M059J (cell line): ENCODE results near the gene ZBTB21. TPM values are rescaled to one million over a fixed set of nuclear protein-coding genes. Genes with fewer than 3 reads are reported as not detected.

Source experiments
- DNase-seq: peaks from one replicate; pipeline ENCODE4 v3.0.0-alpha.2; 2012; ENCODE audit warnings: low read depth
- total RNA-seq: library from RNA; depleted of rRNA; stranded (reverse); fragments of >200 nt; shearing (Covaris generic); gene quantifications from 2 replicates; pipeline ENCODE4 v1.2.3, GENCODE V29; 2014

ZBTB21 gene
- total RNA-seq, 1 experiment from 2014 or later = 18.4 TPM

- DNase-seq = peak; percentile 100
Observed at GRCh38 chr21:42040411-42041180, 30.4 kb upstream of the ZBTB21 start.

- peak; percentile 73 for DNase-seq
Observed at GRCh38 chr21:42039911-42040351, 29.8 kb upstream of the ZBTB21 start.

GRCh38 chr21:42039470-42039901, 29.3 kb upstream of the ZBTB21 start:
- peak; percentile 76 for DNase-seq

GRCh38 chr21:42038826-42039425, 28.8 kb upstream of the ZBTB21 start:
- DNase-seq = peak; percentile 66

- DNase-seq = no peak
Observed at GRCh38 chr21:42038393-42038792, 28.2 kb upstream of the ZBTB21 start.

- no peak for DNase-seq
Observed at GRCh38 chr21:42037943-42038342, 27.8 kb upstream of the ZBTB21 start.

GRCh38 chr21:42037516-42037915, 27.4 kb upstream of the ZBTB21 start:
- DNase-seq = no peak

GRCh38 chr21:42036313-42036712, 26.2 kb upstream of the ZBTB21 start:
- DNase-seq = peak; percentile 25

- no peak for DNase-seq
Observed at GRCh38 chr21:42032968-42033367, 22.8 kb upstream of the ZBTB21 start.

GRCh38 chr21:42032266-42032665, 22.1 kb upstream of the ZBTB21 start:
- DNase-seq = no peak

GRCh38 chr21:42031816-42032215, 21.7 kb upstream of the ZBTB21 start:
- DNase-seq = no peak

GRCh38 chr21:42031241-42031640, 21.1 kb upstream of the ZBTB21 start:
- no peak for DNase-seq

- no peak for DNase-seq
Observed at GRCh38 chr21:42030311-42030710, 20.2 kb upstream of the ZBTB21 start.

GRCh38 chr21:42028766-42029425, 18.7 kb upstream of the ZBTB21 start:
- DNase-seq = no peak

- no peak for DNase-seq
Observed at GRCh38 chr21:42027822-42028765, 17.9 kb upstream of the ZBTB21 start.

- DNase-seq = no peak
Observed at GRCh38 chr21:42027085-42027821, 17.1 kb upstream of the ZBTB21 start.

GRCh38 chr21:42026082-42026435, 15.9 kb upstream of the ZBTB21 start:
- no peak for DNase-seq

- DNase-seq = peak; percentile 38
Observed at GRCh38 chr21:42025376-42026081, 15.4 kb upstream of the ZBTB21 start.

GRCh38 chr21:42022906-42023305, 12.7 kb upstream of the ZBTB21 start:
- DNase-seq = no peak

GRCh38 chr21:42022091-42022430, 11.9 kb upstream of the ZBTB21 start:
- no peak for DNase-seq
